Keratinocyte (primary cell): ENCODE results near the gene MEOX1. TPM values are rescaled to one million over a fixed set of nuclear protein-coding genes. Genes with fewer than 3 reads are reported as not detected.
A peak's percentile ranks its signal among the peaks of the same experiment; 100 is the strongest.

Source experiments
- DNase-seq: peaks from one replicate; pipeline ENCODE4 v3.0.0-alpha.2; 2011; ENCODE audit warnings: low read depth, missing footprints, low spot score
- FAIRE-seq: peaks from 2 replicates; lab custom pipeline; 2011; peaks lifted over from hg19 to GRCh38; lab: Jason Lieb, UNC
- H2AFZ ChIP-seq: 2 replicates; pipeline ENCODE4 v1.6.0; 2012; ENCODE audit warnings: low read length, control low read depth, inconsistent platforms; ENCODE audit not compliant: control insufficient read depth
- H3K27ac ChIP-seq: 2 replicates; pipeline ENCODE4 v1.5.1; 2011; ENCODE audit warnings: low read length; ENCODE audit not compliant: control insufficient read depth, insufficient read depth
- H3K27me3 ChIP-seq: 3 replicates; pipeline ENCODE4 v1.6.0; 2011; ENCODE audit warnings: low read length; ENCODE audit not compliant: control insufficient read depth, insufficient read depth; ENCODE audit errors: extremely low read depth
- H3K36me3 ChIP-seq, 2 experiments: 2 replicates in 1 of 2; 3 replicates in 1 of 2; pipeline ENCODE4 v1.5.1; 2011; ENCODE audit warnings: low read length in 2 of 2, mild to moderate bottlenecking in 1 of 2; ENCODE audit not compliant: control insufficient read depth in 2 of 2, insufficient read depth in 2 of 2; ENCODE audit errors: extremely low read depth in 1 of 2
- H3K4me1 ChIP-seq: 3 replicates; pipeline ENCODE4 v1.5.1; 2011; ENCODE audit warnings: low read length; ENCODE audit not compliant: control insufficient read depth, insufficient read depth; ENCODE audit errors: extremely low read depth
- H3K4me2 ChIP-seq: 3 replicates; pipeline ENCODE4 v1.6.0; 2011; ENCODE audit warnings: low read depth, low read length; ENCODE audit not compliant: control insufficient read depth, insufficient read depth; ENCODE audit errors: extremely low read depth
- H3K4me3 ChIP-seq, 3 experiments: fragments of 200-600 bp in 1 of 3; sonication (generic) in 1 of 3; 2 replicates in 2 of 3; 3 replicates in 1 of 3; pipeline ENCODE4 v1.5.1; 2011 to 2016; ENCODE audit warnings: low read length in 3 of 3, mild to moderate bottlenecking in 3 of 3, control low read depth in 2 of 3, inconsistent platforms in 1 of 3, low read depth in 1 of 3, mixed read lengths in 1 of 3, mixed run types in 1 of 3, moderate library complexity in 1 of 3; ENCODE audit not compliant: control insufficient read depth in 2 of 3, insufficient read depth in 2 of 3; ENCODE audit errors: extremely low read depth in 1 of 3
- H3K79me2 ChIP-seq: 2 replicates; pipeline ENCODE4 v1.6.0; 2012; ENCODE audit warnings: low read length; ENCODE audit not compliant: control insufficient read depth, insufficient read depth
- H3K9ac ChIP-seq: 3 replicates; pipeline ENCODE4 v1.6.0; 2011; ENCODE audit warnings: low read length; ENCODE audit not compliant: control insufficient read depth, insufficient read depth; ENCODE audit errors: extremely low read depth
- H3K9me1 ChIP-seq: 3 replicates; pipeline ENCODE4 v1.6.0; 2011; ENCODE audit warnings: low read length; ENCODE audit not compliant: control insufficient read depth, insufficient read depth; ENCODE audit errors: extremely low read depth
- H3K9me3 ChIP-seq: 2 replicates; pipeline ENCODE4 v1.5.1; 2012; ENCODE audit warnings: low read depth, low read length; ENCODE audit not compliant: control insufficient read depth
- H4K20me1 ChIP-seq: 3 replicates; pipeline ENCODE4 v1.6.0; 2011; ENCODE audit warnings: low read length; ENCODE audit not compliant: control insufficient read depth, insufficient read depth; ENCODE audit errors: extremely low read depth
- CTCF ChIP-seq, 3 experiments: IDR thresholded peaks in 1 of 3; conservative IDR thresholded peaks in 1 of 3; optimal IDR thresholded peaks in 1 of 3; 2 replicates in 2 of 3; 3 replicates in 1 of 3; pipeline versions ENCODE3 to v1.5.1; 2011; ENCODE audit warnings: low read length in 3 of 3, mild to moderate bottlenecking in 3 of 3, moderate library complexity in 2 of 3, control low read depth in 1 of 3, inconsistent platforms in 1 of 3; ENCODE audit not compliant: insufficient read depth in 2 of 3; ENCODE audit errors: extremely low read depth in 1 of 3
- EZH2 ChIP-seq: IDR thresholded peaks from one replicate; pipeline ENCODE4 v1.6.1; 2012; ENCODE audit warnings: inconsistent platforms, mild to moderate bottlenecking, low read length, moderate library complexity
- dilution Hi-C: fragments of 300-500 bp; cut with MboI; formaldehyde crosslinking; loops from one replicate; pipeline ENCODE4 v1.7.0; 2020; ENCODE audit warnings: low sequenced_read_pairs; ENCODE audit not compliant: extremely low pct_ligation_motif_present
- polyA plus RNA-seq, 5 experiments: library from polyadenylated mRNA; depleted of rRNA in 3 of 5; stranded (reverse) in 3 of 5; stranded (forward) in 1 of 5; unstranded in 1 of 5; fragments of >200 nt; gene quantifications; 1 replicate in 1 of 5; 2 replicates in 3 of 5; 3 replicates in 1 of 5; pipeline versions ENCODE4 v1.2.1 to v1.2.3, GENCODE V29; 2011 to 2012; ENCODE audit warnings: missing spikeins in 2 of 5, low read depth in 1 of 5, low replicate concordance in 1 of 5

MEOX1 gene
- polyA plus RNA-seq, 1 donor (not counting 4 experiments of a cell fraction or from before 2014, with no cell fraction given) = 0.08 TPM

DNA sequence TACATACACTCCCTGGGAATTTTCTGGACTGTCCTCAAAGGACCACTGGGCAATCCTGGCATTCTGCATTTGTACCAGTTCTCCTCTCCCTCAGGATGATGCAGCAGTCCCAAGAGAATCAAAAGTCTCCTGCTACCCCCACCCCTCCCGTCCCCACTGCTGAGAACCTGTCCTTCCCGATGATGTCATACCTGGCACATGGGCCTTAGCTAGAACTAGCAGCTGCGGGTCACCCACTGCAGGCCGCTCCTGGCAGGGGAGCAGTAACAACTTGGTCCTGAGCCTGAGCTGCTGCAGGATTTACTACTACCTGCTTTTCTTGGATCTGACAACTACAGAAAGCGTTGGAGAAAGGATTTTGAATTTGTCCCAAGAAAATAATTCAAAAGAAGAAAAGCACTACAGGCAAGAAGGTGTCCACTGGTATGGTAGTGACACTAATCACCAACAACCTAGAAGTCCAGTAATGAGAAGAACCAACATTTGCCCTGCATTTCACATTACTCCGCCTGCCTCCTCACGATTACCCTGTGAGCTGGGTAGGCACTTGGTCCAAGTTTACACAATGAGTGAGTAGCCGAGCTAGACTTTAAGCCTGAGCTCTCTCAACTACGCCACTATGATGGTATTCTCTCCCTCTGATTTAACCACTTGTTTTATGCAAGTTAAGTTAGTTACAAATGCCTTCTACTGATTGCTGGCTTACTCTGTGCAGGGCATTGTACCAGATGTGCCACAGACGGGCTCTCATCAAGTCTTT, 60.3 kb downstream of the MEOX1 start:
- Histone ChIP-seq H3K27ac (no peak overlapping the region), H3K9me1 (no peaks in the 10 kb centered on the region), H3K36me3 (no peaks in the 10 kb centered on the region), H3K4me3 (no peak overlapping the region), H4K20me1 (no peaks in the 10 kb centered on the region), H3K27me3 (no peaks in the 10 kb centered on the region), H3K79me2 (no peaks in the 10 kb centered on the region), H2AFZ (no peak overlapping the region), H3K9ac (no peak overlapping the region), H3K4me2 (no peak overlapping the region), H3K9me3 (no peaks in the 10 kb centered on the region), H3K4me1 (peaks cover 9% of the 10 kb centered on the region)
- TF ChIP-seq EZH2 (no peak), CTCF (optimal IDR thresholded peaks at IDR 0.05 in 1 of 3, IDR thresholded peaks at IDR 0.05 in 1 of 3, conservative IDR thresholded peaks at IDR 0.05 in 1 of 3; ENCODE audit: extremely low read depth in 1 of 3, insufficient read depth in 2 of 3, low read length in 3 of 3) (no peak)
- dilution Hi-C loops = no loop called here
- no peak for DNase-seq
- FAIRE-seq = peak; percentile 60

- H3K79me2 ChIP-seq = no peaks in the 10 kb centered on the region
- DNase-seq (peak; percentile 33), FAIRE-seq (peak; percentile 74)
- H3K9me1 ChIP-seq = no peaks in the 10 kb centered on the region
- H3K4me2 ChIP-seq = peak overlapping the region; percentile 18
- no peak overlapping the region for H3K27ac ChIP-seq
- no peak for TF ChIP-seq CTCF (optimal IDR thresholded peaks at IDR 0.05 in 1 of 3, IDR thresholded peaks at IDR 0.05 in 1 of 3, conservative IDR thresholded peaks at IDR 0.05 in 1 of 3; ENCODE audit: extremely low read depth in 1 of 3, insufficient read depth in 2 of 3, low read length in 3 of 3)
- TF ChIP-seq EZH2 = no peak
- H3K4me3 ChIP-seq = no peak overlapping the region
- no peak overlapping the region for H3K9ac ChIP-seq
- H3K36me3 ChIP-seq = no peaks in the 10 kb centered on the region
- dilution Hi-C loops = no loop called here
- no peaks in the 10 kb centered on the region for H4K20me1 ChIP-seq
- H3K27me3 ChIP-seq = no peaks in the 10 kb centered on the region
- no peaks in the 10 kb centered on the region for H3K9me3 ChIP-seq
- H2AFZ ChIP-seq = no peak overlapping the region
- H3K4me1 ChIP-seq = peaks cover 20% of the 10 kb centered on the region
Measured at GRCh38 chr17:43599835-43600234, 61.9 kb downstream of the MEOX1 start.
